ENCODE data around the gene ATOH8.

The ATOH8 gene

DNA sequence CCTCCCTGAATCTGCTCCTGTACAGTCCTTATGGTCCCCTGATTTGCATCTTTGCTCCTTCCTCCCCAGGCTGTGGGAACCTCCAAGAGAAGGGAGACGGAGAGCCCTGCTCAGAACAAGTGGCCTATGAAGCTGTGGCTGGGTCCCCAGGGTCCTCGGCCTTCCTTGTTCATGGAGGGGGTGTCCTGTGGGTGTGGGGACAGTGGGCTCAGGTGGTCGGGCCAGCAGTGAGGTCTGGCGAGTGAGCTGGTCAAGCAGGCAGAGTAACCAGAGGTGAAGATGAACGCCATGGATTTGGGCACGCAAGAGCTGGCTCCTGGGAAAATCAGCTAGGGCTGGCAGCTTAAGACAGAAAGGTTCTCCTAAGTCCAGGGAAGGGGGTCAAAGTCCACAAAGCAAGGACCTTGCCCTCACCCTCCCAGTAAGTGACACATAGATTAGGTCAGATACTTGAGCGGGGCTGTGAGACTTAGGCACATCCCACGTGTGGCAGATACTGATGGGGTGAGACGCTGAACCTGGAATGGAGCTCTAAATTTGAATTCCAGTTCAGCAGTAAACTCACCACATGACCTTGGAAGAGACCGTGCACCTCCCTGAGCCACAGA lies 34.8 kb upstream of the ATOH8 start:
- DNase-seq: no peak

DNA sequence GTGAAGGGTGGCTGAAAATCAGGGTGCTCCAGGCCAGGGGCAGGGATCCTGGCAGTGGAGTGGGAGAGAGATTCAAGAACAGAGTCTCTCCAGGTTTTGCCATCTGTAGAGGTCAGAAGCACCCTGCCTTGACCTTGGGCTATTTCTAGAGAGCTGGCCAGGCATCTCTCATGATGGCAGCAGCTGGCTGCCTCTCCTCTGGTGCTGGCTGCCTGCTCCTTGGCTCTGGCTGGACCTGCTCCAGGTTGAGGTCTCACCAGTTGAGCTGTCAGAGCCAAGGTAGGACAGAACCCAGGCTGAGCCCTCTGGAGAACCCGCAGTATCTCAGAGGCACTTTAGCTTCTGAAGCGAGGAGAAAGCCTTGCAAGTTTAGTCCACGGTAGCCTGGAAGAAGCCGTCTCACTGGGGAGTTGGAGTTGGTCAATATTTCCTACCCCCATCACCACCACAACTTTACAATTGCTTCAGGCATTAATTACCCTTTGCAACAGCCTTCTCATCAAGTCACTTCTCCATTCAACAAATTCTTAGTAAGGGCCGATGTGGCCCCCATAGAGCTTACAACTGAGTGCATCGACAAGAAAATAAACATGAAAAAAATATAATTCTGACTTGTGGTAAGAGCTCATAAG lies 34.1 kb upstream of the ATOH8 start:
- no peak for DNase-seq

DNA sequence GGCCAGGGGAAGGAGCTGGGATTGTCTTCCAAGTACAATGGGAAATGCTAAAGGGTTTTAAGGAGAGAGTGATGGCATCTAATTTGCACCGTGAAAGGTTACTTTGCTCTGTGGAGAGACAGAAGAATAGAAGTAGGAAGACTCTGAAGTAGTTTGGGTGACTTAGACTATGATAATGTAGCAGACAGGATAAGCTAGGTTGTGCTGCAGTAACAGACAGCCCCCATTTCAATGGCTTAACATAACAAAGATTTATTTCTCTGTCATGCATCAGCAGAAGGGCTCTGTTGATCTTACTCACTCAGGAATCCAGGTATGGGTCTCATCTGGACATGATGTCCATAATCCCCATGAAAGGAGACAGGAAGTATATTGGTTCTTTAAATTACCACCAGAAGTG lies 33.3 kb upstream of the ATOH8 start:
- no peak for DNase-seq

DNA sequence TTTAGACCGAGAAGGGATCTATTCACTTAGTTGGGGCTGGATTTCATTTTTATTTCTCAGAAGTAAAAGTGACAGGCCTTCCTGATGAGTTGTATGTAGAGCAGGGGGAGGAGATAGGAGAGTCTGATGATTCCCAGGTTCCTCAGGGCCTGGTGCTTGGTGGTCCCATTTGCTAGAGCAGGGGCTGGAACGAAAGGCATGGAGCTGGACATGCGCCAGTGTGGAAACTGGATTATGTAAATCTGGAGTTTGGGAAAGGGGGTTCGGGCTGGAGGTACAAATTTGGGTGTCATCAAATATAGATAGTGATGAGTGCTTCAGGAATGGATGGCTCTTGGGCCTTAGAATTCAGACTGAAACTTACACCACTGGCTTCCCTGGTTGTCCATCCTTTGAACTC lies 32.1 kb upstream of the ATOH8 start:
- DNase-seq: no peak

DNA sequence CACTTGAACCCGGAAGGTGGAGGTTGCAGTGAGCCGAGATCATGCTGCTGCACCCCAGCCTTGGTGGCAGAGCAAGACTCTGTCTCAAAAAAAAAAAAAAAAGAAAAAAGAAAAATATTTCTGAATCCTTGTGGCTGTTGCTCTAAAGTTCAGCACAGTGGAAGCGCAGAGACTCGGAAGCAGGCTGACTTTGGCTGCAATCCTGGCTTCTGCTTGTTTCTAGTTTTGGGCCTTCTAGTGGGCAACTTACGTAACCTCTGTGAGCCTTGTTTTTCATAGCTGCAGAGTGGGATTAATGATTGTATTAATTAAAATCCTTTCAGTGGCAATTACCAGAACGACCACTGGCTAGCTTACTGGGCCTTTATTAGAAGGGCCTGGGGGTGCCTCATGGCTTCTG lies 31.3 kb upstream of the ATOH8 start:
- DNase-seq: no peak

DNA sequence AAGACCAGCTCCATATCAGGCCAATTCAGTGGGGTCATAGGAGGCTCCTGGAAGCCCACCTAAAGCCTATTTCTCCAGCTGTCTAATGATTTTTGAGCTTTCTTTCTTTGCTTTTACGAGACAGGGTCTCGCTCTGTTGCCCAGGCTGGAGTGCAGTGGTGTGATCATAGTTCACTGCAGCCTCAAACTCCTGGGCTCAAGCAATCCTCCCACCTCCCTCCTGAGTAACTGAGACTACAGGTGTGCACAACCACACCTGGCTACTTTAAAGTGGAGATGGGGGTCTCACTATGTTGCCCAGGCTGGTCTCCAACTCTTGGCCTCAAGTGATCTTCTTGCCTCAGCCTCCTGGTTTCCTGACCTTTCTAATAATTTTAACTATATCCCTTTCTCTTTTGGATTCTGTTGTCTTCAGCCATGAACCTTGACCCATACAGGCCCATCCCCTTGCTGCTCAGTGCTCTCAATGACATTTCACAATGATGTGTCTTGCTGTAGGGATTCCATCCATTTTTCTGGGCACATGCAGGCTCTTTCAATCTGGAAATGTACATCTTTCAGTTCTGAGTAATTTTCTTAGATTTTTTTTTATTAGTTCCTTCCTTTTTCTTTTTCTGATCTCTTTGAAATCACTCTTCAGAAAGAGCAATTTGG lies 30.0 kb upstream of the ATOH8 start:
- DNase-seq: no peak

DNA sequence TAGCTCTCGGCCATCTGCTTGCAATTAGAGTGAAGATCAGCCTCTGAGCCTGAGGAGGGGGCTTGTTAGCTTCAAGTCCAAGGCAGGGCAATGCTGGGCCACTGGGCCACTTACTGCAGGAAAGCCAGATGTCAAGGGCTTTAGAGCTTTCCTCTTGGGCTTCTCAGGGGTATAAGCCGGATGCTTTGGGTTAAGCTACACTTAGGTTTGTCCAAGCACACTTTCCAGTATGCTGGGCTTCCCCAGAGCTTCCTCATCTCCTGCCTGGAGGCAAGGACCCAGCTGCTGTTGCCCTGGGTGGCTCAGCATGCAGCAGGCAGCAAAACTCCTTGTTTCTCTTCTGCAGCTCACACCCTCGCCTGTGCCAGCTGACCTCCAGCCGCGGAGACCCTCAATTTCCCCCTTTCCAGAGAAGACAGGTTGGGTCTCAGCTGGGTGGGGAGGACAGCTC lies 29.0 kb upstream of the ATOH8 start:
- no peak for DNase-seq

DNA sequence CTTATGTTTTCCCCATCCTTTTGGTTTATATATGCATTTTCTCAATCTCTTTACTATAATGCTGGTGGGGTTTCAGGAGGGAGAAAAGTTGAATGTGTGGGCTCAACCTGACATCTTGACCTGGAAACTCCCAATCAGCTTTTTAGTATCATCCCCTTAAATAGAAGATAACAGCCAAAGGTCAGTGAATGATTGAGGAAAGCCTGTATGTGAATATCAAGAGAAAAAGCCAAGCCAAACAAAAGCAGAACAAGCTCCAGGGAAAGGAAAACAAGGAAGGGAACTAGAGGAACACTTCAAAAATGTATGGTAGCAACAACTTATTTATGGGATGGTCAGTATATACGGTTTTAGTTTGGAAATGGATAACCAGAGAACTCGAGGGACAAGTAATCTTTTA lies 28.3 kb upstream of the ATOH8 start:
- DNase-seq: no peak

DNA sequence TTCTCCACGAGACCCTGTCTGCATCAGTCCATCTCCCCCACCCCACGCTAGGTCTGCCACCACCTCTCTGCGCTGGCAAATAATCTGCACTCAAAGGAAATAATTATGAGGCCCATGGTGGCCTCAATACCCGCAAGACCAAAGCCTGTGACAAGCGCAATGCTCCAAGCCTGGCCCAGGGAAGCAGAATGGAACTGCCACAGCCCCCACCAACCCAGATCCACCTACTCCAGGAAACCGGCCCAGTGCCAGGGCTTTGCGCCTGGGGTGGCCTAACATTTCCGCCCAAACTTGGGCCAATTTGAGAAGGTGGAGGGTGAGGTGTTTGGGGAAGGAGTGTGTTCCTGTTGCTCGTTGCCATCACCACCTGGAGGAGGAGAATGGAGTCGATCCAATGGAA lies 26.0 kb upstream of the ATOH8 start:
- DNase-seq: no peak

DNA sequence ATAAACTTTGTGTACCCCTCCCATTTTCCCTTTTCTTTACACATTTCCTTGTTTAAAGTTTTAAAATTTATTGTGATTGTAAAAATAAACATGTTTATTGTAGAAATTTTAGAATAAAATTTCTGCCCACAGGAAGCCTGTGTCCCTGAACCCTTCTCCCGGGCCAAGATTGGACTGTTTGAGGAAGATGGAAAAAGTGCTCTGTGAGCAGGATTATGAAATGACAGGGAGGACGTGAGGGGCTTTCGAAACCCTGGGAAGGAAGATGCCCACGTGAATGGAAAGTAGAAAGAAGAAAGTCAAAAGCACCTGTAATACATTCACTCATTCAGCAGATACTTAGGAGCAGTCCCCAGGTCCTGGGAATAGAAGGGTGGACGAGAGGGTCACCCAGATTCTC lies 25.4 kb upstream of the ATOH8 start:
- DNase-seq: no peak

DNA sequence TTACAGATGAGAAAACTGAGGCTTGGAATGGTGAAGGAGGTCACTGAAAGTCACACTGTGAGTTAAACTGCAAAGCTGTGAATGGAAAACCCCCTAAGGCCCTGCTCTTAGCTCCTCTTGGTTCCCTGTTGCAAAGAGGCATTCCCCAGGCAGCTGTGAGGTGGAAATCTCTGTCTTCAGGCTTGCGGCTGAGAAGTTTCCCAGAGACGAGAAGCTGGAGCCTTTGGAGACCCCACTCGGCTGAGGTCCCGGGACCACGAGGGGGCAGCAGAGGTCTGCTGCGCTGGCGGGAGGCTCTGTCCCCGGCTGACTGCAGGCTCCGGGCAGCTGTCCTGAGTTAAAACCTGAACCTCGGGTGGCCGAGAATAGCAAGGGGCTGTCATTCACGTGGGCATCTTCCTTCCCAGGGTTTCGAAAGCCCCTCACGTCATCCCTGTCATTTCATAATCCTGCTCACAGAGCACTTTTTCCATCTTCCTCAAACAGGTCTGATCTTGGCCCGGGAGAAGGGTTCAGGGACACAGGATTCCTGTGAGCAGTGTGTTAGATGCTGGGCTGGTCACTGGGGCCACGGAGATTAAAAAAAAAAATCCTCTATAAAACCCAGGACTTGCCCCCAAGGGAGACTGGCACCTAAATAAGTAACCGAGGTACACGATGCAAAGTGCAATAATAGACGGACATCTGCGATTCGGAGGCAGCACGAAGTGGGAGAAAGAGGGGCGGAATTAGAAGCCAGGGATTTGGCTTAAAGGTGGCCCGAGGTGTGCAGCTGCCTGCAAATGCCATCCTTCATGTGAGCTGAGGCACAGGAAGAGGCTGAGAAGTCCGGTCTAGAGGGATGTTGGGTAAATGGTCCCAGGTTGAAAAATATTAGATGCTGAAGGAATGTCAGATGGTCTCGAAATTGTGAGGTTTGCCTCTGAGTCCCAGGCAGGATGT lies 24.6 kb upstream of the ATOH8 start:
- DNase-seq: peak; percentile 56

DNA sequence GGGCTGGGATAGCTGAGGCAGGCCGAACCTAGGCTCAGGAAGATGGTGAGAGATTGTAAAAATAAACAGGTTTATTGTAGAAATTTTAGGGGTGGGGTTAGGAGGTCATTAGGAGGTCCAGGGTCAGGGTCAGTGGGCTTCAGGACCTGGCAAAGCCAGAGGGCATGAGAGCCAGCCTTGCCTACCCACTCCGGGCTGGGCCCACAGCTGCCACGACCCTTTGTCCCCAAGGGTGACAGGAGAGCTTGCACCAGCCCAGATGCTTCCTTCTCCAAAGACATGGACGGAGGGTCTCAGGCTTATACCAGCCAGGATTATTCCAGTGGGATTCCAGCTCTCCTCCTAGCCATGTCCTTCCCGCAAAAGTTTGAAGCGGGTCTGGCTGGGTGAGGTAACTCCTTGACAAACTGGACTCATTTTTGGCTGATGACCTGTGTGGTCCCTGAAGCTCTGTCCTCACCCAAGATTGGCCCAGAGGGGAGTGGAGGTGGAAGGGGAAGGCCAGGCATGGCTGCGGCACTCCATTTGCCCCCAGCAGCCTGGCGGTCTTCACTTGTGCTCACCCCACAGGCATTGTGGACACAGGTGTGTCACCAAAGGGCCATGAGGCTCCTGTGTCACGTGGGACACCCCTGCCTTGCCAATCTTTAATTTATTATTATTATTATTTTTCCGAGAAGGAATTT lies 23.8 kb upstream of the ATOH8 start:
- no peak for DNase-seq

DNA sequence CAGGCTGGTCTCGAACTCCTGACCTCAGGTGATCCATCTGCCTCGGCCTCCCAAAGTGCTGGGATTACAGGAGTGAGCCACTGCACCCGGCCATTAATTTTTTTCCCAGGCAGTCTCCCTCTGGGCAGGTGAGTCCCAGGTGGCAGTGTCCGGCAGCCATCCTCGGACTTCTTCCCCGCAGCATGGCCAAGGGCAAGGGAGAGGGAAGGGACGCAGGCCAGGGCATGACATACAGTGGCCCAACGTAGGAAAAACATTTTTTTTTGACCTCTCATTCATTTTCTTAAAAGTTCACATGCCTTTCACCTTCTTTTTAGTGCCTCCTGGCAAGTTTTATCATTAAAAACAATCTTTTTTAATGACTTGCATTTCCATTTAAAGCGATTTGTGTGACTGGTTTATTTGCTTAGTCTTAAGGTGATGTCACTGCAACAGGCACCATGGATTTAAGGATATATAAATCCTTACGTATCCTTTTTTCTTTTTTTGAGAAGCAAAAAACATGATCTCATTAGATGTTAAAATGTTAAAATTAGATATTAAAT lies 23.0 kb upstream of the ATOH8 start:
- no peak for DNase-seq

DNA sequence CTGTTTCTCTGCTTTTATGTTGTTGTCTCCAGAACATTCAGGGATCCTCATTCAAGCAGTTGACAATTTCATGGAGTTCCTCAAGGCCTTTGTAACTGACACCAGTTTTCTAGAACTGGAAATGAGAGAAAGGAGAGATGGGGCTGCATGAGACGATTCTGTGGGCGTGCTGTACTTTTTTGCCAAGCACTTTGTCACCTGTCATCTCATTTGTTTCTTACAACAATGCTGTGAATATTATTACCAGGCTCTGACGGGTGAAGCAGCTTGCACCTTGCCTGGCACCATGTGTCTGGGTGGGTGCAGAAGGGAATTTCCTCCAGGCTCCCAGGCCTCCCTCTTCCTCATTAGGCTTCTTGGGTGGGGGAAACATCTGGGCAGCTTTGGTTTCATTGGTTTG lies 22.2 kb upstream of the ATOH8 start:
- no peak for DNase-seq

DNA sequence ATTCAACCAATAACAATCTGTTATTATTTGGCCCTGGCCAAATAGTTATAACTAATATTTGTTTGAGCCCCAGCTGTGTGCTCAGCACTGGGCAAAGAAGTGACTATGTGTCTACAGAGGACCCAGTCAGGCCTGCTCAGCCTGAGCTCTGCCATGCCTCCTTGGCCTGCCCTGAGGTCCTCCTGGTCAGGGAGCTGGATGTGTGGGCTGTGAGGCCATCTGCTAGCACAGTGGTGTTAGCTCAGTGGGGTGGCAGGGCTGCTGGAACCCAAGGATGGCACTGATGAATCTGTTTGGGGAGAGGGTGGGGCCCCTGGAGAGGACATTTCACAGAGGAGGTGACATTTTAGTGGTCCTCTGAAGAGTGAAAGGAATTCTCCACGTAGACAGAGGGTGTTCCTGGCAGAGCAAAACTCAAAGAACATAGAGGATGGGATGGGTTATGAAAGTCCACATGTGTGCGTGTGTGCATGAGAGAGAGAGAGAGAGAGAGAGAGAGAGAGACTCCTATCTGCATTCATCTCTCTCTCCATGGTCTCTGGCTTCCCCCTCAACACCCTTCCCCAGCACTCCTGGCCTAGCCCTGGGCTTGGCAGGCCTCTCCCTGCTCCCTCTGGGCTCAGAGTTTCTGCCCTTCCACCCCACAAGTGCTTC lies 21.2 kb upstream of the ATOH8 start:
- no peak for DNase-seq

DNA sequence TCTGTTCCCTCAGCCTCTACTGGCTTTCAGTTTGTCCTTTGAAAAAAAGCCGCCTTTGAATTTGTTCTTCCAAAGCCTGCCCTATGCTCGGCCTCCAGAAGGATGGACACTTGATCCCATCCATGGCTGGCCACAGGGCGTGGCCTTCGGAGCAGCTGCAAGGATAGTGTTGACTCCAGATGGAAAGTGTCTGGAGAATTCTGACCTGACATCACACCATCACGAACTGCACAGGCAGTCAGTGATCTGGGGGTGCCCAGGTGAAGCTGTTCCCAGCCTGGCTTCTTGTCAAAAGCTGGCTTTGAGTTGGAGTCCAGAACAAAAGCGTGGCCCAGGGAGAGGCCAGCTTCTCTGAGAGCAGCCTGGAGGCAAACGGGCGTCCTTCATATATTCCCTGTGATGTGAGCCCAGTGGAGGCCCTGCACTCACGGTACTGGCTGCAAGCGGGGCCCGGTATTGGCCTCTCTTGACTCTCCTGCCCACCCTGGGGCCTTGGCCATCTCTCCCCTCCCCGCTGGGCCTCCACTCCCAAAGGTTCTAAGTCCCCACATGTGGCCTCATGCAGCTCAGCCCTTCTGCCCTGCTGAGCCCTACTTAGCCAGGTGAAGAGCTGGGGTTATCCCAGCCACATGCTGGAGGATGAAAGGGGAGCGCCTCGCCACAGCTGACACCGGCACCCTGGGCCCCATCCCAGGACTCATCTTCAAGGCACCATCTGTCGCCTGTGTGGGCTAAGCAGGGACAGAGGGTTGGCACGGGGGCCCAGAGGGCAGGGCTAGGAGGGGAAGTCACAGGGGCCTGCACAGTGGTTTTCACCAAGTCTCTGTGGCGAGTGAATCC lies 20.4 kb upstream of the ATOH8 start:
- no peak for DNase-seq

DNA sequence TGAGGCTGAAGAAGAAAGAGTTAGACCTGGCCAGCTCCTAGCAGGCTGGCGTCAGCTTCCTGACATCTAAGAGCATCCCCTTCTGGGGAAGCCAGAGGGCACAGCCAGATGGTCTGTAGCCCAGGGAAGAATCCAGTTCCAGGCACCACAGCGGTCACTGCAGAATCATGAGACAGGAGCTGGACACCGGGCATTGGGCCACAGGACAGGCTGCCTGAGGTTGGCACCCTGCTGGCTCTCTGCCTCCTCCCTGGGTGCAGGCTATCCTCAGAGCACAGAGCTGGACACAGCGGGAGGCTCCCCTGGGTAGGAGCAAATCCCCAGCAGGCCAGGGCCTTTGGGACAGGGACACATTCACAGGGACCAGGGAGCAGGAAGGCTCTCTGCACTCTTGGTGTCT lies 19.8 kb upstream of the ATOH8 start:
- DNase-seq: no peak

DNA sequence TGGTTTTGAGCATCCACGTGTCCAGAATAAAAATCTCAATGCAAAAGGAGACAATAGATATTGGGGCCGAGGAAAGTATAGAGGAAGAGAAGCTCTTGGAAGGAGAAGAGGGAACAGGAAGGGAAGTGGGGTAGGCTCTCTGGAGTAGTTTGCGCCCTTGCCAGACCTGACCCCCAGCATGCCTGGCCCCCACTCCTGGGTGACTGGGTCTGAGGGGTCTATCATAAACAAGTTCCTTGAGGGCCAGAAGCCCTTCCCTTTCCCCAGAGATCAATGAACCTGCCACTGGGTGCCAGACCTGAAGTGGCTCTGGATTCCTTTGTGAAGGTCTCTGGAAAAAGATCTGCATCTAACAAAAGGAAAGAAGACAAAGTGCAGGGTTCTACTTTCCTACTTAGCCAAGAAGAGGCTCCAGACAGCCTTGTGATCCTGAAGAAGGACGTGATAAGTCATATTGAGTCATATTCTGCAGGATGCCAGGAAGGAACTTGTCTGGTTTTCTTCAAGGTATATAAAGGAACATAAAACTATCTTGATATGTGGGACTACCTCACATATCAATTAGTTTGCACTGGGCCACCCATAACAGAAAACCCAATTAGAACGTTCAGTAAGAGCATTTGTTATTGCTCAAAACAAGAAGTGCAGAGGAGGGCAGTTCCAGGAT lies 18.7 kb upstream of the ATOH8 start:
- DNase-seq: no peak

DNA sequence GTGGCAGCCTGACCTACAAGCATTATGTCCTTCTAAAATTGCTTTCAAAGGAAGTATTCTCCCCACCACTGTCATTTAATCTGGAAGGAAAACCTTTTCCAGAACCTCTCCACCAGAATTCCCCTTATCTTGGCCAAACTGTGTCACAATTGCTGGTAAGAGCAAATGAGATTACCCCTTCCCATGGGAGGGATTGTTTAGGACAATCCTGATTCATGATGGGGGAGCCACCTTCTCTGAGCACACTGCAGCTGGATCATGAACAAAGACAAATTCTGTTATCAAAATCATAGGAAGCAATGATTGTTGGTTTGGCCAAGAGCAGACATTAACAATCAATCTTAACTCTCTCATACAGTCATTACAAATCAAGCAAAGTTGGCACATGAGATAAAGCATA lies 18.1 kb upstream of the ATOH8 start:
- no peak for DNase-seq
